ENCODE measurements around the gene DHH.

DNA sequence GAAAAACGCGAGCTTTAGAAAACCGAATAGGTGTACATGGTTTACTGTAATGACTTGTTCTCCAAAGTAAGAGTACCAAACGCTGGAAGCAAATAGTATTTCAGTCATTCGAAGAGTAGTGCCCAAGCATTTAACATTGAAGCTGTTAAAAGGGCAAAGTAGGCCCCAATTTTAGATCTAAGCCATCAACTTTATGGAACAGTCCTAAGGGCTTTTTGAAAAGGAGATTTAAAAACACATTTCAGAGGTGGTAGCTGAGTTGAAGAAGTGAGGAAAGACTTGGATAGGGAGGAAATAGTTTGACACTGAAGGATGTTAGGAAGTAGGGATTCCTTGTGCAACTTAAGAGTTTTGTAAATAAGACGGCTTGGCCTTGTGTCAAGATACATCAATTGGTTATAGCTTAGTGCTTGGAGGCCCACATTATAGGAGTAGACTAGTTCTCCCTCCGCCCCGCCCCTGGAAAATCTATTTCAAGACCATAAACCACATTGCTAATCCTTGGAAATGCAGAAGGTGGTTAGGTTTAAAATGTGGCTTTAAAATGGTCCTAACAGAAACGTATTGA is 37.4 kb upstream of the DHH start:
- no peak for TF ChIP-seq POLR2A (IDR thresholded peaks at IDR 0.05)
- TF ChIP-seq, protein P1, sequence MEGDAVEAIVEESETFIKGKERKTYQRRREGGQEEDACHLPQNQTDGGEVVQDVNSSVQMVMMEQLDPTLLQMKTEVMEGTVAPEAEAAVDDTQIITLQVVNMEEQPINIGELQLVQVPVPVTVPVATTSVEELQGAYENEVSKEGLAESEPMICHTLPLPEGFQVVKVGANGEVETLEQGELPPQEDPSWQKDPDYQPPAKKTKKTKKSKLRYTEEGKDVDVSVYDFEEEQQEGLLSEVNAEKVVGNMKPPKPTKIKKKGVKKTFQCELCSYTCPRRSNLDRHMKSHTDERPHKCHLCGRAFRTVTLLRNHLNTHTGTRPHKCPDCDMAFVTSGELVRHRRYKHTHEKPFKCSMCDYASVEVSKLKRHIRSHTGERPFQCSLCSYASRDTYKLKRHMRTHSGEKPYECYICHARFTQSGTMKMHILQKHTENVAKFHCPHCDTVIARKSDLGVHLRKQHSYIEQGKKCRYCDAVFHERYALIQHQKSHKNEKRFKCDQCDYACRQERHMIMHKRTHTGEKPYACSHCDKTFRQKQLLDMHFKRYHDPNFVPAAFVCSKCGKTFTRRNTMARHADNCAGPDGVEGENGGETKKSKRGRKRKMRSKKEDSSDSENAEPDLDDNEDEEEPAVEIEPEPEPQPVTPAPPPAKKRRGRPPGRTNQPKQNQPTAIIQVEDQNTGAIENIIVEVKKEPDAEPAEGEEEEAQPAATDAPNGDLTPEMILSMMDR (IDR thresholded peaks at IDR 0.05): no peak
